GM23338 (cell line): ENCODE measurements around the gene GRM8.

Source experiments
- CREB1 ChIP-seq: fragments of 250-450 bp; sonication (Bioruptor Pico); IDR thresholded peaks from 2 replicates; pipeline ENCODE4 v1.5.0; 2020; ENCODE audit warnings: low read depth, mild to moderate bottlenecking, moderate library complexity
- EZH2 ChIP-seq: fragments of 200-600 bp; sonication (generic); IDR thresholded peaks from one replicate; pipeline ENCODE4 v1.8.0; 2017; ENCODE audit warnings: antibody characterized with exemption, mild to moderate bottlenecking, low read depth; ENCODE audit not compliant: unreplicated experiment
- EZH2phosphoT487 ChIP-seq: fragments of 200-600 bp; sonication (generic); IDR thresholded peaks from one replicate; pipeline ENCODE4 v1.8.1; 2018; ENCODE audit warnings: antibody characterized with exemption; ENCODE audit not compliant: unreplicated experiment
- JUNB ChIP-seq: IDR thresholded peaks from one replicate; pipeline ENCODE4 v1.6.1; 2016; ENCODE audit warnings: antibody characterized with exemption; ENCODE audit not compliant: unreplicated experiment
- POLR2AphosphoS5 ChIP-seq: IDR thresholded peaks from 2 replicates; pipeline ENCODE4 v1.6.1; 2016; ENCODE audit warnings: antibody characterized with exemption, low read depth
- STAT1 ChIP-seq: IDR thresholded peaks from one replicate; pipeline ENCODE4 v1.6.1; 2016; ENCODE audit warnings: antibody characterized with exemption; ENCODE audit not compliant: unreplicated experiment
- ZNF114 ChIP-seq: fragments of 250-450 bp; sonication (Bioruptor Pico); IDR thresholded peaks from 2 replicates; pipeline ENCODE4 v1.5.0; 2020; ENCODE audit warnings: mild to moderate bottlenecking, moderate library complexity
- ZNF331 ChIP-seq: fragments of 250-450 bp; sonication (Bioruptor Pico); IDR thresholded peaks from 2 replicates; pipeline ENCODE4 v1.5.0; 2020; ENCODE audit warnings: low read depth, mild to moderate bottlenecking, moderate library complexity
- TF ChIP-seq, protein P1 (sequence below), 2 experiments: fragments of 200-600 bp in 1 of 2; sonication (generic) in 1 of 2; conservative IDR thresholded peaks; 2 replicates each; pipeline versions ENCODE4 v1.5.1 to v1.6.1; 2016 to 2017; ENCODE audit warnings: antibody characterized with exemption in 2 of 2, low read depth in 2 of 2, mild to moderate bottlenecking in 2 of 2, moderate library complexity in 1 of 2
- TF ChIP-seq, protein P2 (sequence below): IDR thresholded peaks from one replicate; pipeline ENCODE4 v1.6.1; 2018; ENCODE audit warnings: antibody characterized with exemption; ENCODE audit not compliant: unreplicated experiment
- TF ChIP-seq, protein P3 (sequence below): IDR thresholded peaks from 2 replicates; pipeline ENCODE4 v1.6.1; 2016; ENCODE audit warnings: antibody characterized with exemption

DNA sequence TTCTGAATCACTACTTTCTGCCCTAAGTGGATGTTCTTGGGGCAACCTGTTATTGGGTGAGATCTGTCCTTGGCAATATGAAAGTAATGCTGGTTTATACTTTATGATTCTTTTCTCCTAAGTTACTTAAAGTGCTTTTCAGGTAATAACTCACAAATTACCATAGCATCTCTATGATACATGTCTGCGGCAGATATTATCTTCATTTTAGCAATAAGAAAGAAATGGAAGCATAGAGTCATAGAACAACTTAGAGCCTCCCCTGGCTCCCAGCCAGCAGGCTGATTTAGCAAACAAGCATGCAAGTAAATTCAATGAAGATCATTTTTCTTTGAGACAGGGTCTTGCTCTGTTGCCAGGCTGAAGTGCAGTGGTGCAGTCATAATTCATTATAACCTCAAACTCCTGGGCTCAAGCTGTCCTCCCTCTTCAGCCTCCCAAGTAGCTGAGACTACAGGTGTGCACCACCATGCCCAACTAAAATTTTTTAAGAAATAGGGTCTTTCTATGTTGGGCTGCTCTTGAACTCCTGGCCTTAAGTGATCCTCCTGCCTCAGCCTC is 38.1 kb upstream of the GRM8 start:
- TF ChIP-seq, protein P1, sequence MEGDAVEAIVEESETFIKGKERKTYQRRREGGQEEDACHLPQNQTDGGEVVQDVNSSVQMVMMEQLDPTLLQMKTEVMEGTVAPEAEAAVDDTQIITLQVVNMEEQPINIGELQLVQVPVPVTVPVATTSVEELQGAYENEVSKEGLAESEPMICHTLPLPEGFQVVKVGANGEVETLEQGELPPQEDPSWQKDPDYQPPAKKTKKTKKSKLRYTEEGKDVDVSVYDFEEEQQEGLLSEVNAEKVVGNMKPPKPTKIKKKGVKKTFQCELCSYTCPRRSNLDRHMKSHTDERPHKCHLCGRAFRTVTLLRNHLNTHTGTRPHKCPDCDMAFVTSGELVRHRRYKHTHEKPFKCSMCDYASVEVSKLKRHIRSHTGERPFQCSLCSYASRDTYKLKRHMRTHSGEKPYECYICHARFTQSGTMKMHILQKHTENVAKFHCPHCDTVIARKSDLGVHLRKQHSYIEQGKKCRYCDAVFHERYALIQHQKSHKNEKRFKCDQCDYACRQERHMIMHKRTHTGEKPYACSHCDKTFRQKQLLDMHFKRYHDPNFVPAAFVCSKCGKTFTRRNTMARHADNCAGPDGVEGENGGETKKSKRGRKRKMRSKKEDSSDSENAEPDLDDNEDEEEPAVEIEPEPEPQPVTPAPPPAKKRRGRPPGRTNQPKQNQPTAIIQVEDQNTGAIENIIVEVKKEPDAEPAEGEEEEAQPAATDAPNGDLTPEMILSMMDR (conservative IDR thresholded peaks at IDR 0.05; ENCODE audit: low read depth in 2 of 2): no peak
- TF ChIP-seq, protein P2, sequence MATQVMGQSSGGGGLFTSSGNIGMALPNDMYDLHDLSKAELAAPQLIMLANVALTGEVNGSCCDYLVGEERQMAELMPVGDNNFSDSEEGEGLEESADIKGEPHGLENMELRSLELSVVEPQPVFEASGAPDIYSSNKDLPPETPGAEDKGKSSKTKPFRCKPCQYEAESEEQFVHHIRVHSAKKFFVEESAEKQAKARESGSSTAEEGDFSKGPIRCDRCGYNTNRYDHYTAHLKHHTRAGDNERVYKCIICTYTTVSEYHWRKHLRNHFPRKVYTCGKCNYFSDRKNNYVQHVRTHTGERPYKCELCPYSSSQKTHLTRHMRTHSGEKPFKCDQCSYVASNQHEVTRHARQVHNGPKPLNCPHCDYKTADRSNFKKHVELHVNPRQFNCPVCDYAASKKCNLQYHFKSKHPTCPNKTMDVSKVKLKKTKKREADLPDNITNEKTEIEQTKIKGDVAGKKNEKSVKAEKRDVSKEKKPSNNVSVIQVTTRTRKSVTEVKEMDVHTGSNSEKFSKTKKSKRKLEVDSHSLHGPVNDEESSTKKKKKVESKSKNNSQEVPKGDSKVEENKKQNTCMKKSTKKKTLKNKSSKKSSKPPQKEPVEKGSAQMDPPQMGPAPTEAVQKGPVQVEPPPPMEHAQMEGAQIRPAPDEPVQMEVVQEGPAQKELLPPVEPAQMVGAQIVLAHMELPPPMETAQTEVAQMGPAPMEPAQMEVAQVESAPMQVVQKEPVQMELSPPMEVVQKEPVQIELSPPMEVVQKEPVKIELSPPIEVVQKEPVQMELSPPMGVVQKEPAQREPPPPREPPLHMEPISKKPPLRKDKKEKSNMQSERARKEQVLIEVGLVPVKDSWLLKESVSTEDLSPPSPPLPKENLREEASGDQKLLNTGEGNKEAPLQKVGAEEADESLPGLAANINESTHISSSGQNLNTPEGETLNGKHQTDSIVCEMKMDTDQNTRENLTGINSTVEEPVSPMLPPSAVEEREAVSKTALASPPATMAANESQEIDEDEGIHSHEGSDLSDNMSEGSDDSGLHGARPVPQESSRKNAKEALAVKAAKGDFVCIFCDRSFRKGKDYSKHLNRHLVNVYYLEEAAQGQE: no peak
- TF ChIP-seq ZNF114 (CRISPR knock-in tag): no peak
- TF ChIP-seq JUNB: no peak
- no peak for TF ChIP-seq STAT1
- TF ChIP-seq POLR2AphosphoS5: no peak
- TF ChIP-seq EZH2: no peak
- TF ChIP-seq EZH2phosphoT487: no peak
- TF ChIP-seq CREB1: no peak
- no peak for TF ChIP-seq ZNF331 (CRISPR knock-in tag)
- TF ChIP-seq, protein P3, sequence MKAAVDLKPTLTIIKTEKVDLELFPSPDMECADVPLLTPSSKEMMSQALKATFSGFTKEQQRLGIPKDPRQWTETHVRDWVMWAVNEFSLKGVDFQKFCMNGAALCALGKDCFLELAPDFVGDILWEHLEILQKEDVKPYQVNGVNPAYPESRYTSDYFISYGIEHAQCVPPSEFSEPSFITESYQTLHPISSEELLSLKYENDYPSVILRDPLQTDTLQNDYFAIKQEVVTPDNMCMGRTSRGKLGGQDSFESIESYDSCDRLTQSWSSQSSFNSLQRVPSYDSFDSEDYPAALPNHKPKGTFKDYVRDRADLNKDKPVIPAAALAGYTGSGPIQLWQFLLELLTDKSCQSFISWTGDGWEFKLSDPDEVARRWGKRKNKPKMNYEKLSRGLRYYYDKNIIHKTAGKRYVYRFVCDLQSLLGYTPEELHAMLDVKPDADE: no peak
